ENCODE results near the gene POLR1A. TPM values are rescaled to one million over a fixed set of nuclear protein-coding genes. Genes with fewer than 3 reads are reported as not detected.

Gene POLR1A
- total RNA-seq, 2 donors from 2014 or later = 37.9 to 45.5 TPM

GRCh38 chr2:86124683-86125082 is 19.0 kb upstream of the POLR1A start:
- H3K4me3 Mint-ChIP-seq = no peak overlapping the region
- Histone ChIP-seq H3K9ac (ENCODE audit: extremely low read depth, low read length, poor library complexity, severe bottlenecking) (no peak overlapping the region), H3K4me3 (ENCODE audit: low read length) (no peak overlapping the region), H3K4me1 (ENCODE audit: control insufficient read depth, insufficient read depth, low read length) (no peaks in the 10 kb centered on the region), H3K27me3 (ENCODE audit: control insufficient read depth, insufficient read depth, low read length, poor library complexity, severe bottlenecking) (no peaks in the 10 kb centered on the region), H3K36me3 (ENCODE audit: control insufficient read depth, insufficient read depth, low read length) (peaks cover 96% of the 10 kb centered on the region), H3K9me3 (ENCODE audit: control insufficient read depth, low read length) (no peaks in the 10 kb centered on the region), H3K27ac (ENCODE audit: low read depth, low read length) (no peak overlapping the region)
- H3K27me3 Mint-ChIP-seq (ENCODE audit: insufficient read depth) = no peaks in the 10 kb centered on the region
- no peak for DNase-seq
- H3K36me3 Mint-ChIP-seq (ENCODE audit: low read depth) = peaks cover 81% of the 10 kb centered on the region
- H3K4me1 Mint-ChIP-seq = no peaks in the 10 kb centered on the region
- H3K27ac Mint-ChIP-seq = no peak overlapping the region
- WGBS, 2 experiments (ENCODE audit: insufficient coverage in 1 of 2, insufficient read length in 1 of 2) = 95 to 100% methylated on average over 2 to 4 of the region's 5 CpGs
- TF ChIP-seq CTCF (conservative IDR thresholded peaks at IDR 0.05) = no peak
- no peaks in the 10 kb centered on the region for H3K9me3 Mint-ChIP-seq

- Histone ChIP-seq H3K4me1 (ENCODE audit: control insufficient read depth, insufficient read depth, low read length) (no peaks in the 10 kb centered on the region), H3K36me3 (ENCODE audit: control insufficient read depth, insufficient read depth, low read length) (peaks cover 96% of the 10 kb centered on the region), H3K27ac (ENCODE audit: low read depth, low read length) (no peak overlapping the region), H3K9ac (ENCODE audit: extremely low read depth, low read length, poor library complexity, severe bottlenecking) (no peak overlapping the region), H3K27me3 (ENCODE audit: control insufficient read depth, insufficient read depth, low read length, poor library complexity, severe bottlenecking) (no peaks in the 10 kb centered on the region), H3K9me3 (ENCODE audit: control insufficient read depth, low read length) (no peaks in the 10 kb centered on the region), H3K4me3 (ENCODE audit: low read length) (no peak overlapping the region)
- no peak overlapping the region for H3K27ac Mint-ChIP-seq
- no peak for DNase-seq
- peaks cover 82% of the 10 kb centered on the region for H3K36me3 Mint-ChIP-seq (ENCODE audit: low read depth)
- H3K9me3 Mint-ChIP-seq = no peaks in the 10 kb centered on the region
- no peaks in the 10 kb centered on the region for H3K4me1 Mint-ChIP-seq
- no peak for TF ChIP-seq CTCF (conservative IDR thresholded peaks at IDR 0.05)
- 98 to 100% methylated on average over 2 to 5 of the region's 5 CpGs for WGBS, 2 experiments (ENCODE audit: insufficient coverage in 1 of 2, insufficient read length in 1 of 2)
- no peaks in the 10 kb centered on the region for H3K27me3 Mint-ChIP-seq (ENCODE audit: insufficient read depth)
- no peak overlapping the region for H3K4me3 Mint-ChIP-seq
Observed at GRCh38 chr2:86123328-86123925, 17.7 kb upstream of the POLR1A start.

DNA sequence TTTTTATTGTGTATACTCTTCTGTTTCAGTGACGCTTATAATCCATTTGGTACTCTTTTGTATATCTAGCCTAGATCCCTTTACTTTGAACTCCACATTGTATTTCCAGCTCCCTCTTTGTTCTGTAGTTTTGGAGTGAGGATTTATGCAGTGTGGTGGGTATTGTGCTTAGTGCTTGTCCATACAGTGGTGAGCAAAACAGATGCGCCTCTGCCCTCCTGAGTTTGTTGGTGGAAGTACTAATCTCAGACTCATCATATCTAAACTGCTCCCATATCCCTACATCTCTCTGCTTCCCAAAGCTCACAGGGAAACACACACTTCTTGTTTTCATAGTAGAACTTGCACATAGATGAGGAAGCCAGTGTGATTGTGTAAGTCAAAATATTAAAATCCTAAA is 12.4 kb upstream of the POLR1A start:
- peaks cover 87% of the 10 kb centered on the region for H3K36me3 ChIP-seq (ENCODE audit: control insufficient read depth, insufficient read depth, low read length)
- Mint-ChIP-seq H3K36me3 (ENCODE audit: low read depth) (peaks cover 82% of the 10 kb centered on the region), H3K27ac (no peak overlapping the region)

More for the DNA sequence above, 12.4 kb upstream of the POLR1A start:
- H3K4me3 ChIP-seq (ENCODE audit: low read length) = no peak overlapping the region
- peaks cover 16% of the 10 kb centered on the region for H3K4me1 ChIP-seq (ENCODE audit: control insufficient read depth, insufficient read depth, low read length)
- Mint-ChIP-seq H3K27me3 (ENCODE audit: insufficient read depth) (no peaks in the 10 kb centered on the region), H3K4me3 (no peak overlapping the region), H3K4me1 (peaks cover 12% of the 10 kb centered on the region), H3K9me3 (no peaks in the 10 kb centered on the region)
- H3K9ac ChIP-seq (ENCODE audit: extremely low read depth, low read length, poor library complexity, severe bottlenecking) = no peak overlapping the region
- H3K27ac ChIP-seq (ENCODE audit: low read depth, low read length) = no peak overlapping the region
- no peak for DNase-seq
- no peaks in the 10 kb centered on the region for H3K27me3 ChIP-seq (ENCODE audit: control insufficient read depth, insufficient read depth, low read length, poor library complexity, severe bottlenecking)
- peak; percentile 27 for TF ChIP-seq CTCF (conservative IDR thresholded peaks at IDR 0.05)
- H3K9me3 ChIP-seq (ENCODE audit: control insufficient read depth, low read length) = no peaks in the 10 kb centered on the region
- WGBS, 2 experiments (ENCODE audit: insufficient coverage in 1 of 2, insufficient read length in 1 of 2) = 96% methylated on average over 2 of the region's 2 CpGs; no CpG with 5 or more reads in 1 of the 2 experiments

Measured in endodermal cell (in vitro differentiated cells).